ENCODE results near the gene SH3D19.

- TF ChIP-seq CTCF (IDR thresholded peaks at IDR 0.05; ENCODE audit: low read depth, low read length) (no peak), EZH2phosphoT487 (IDR thresholded peaks at IDR 0.05; ENCODE audit: low read depth) (no peak)
Measured at GRCh38 chr4:151175754-151176631, 149.4 kb downstream of the SH3D19 start.

All from OCI-LY3 (cell line).